ENCODE results near the gene IDH2. TPM values are rescaled to one million over a fixed set of nuclear protein-coding genes. Genes with fewer than 3 reads are reported as not detected.
A peak's percentile ranks its signal among the peaks of the same experiment; 100 is the strongest.

IDH2 gene
- total RNA-seq, 6 experiments from 2014 or later = 26.3 to 32.4 (median 28.9) TPM

DNA sequence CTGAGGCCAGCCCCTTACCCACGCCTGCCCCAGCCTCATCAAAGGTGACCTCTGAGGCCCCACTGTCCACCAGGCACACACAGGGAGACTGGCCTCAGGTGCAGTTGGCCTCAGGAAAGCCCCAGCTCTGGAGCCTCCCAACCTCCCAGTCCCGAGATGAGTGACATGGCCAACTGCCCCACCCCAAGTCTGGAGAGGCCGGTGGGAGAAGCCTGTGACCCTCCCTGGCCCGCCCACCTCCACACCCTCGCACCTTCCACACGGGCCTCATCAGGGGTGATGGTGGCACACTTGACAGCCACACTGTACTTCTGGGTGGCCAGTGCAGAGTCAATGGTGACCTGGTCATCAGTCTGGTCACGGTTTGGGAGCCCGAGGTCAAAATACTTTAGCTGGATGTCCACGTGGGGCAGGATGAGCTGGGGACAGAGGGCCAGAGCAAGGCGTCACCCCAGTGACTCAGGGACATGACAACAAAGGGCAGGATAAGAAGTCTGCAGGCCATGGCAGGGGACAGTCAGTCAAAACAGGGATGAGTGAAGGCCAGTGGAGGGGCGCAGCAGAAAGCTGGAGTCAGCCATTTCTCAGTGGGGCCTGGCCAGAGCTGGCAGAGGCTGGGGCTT lies 11.9 kb downstream of the IDH2 start:
- peaks cover 13% of the 10 kb centered on the region for H3K4me1 Mint-ChIP-seq (ENCODE audit: low read depth)
- H3K27ac Mint-ChIP-seq = no peak overlapping the region

DNA sequence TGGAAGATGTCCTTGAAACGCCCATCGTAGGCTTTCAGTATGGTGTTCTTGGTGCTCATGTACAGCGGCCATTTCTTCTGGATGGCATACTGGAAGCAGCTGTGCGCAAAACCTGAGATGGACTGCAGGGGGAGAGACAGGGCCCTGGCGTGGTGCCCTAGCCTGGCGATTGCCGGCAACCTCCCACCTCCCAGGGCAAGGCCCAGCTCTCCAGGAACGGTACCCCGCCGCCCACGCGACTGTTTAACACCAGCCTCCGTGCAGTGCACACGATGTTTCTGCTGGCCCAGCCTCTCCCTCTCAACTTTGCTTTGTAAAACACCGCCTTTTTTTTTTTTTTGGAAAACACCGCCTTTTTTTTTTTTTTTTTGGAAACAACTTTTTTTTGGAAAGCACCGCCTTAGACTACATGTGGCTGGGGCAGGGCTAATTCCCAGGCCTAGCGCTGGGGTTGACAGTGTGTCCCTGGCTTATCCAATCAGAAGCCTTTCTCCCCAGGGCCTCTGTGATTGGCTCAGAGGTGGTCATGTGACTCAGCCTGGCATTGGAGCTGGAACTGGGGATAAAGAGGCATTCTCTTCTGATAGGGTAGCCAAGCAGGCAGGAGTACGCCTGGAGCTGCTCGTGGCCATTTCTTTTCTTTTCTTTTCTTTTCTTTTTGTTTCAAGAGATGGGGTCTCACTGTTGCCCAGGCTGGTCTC lies 14.7 kb downstream of the IDH2 start:
- H3K9me3 Mint-ChIP-seq = no peaks in the 10 kb centered on the region
- no peak overlapping the region for H3K27ac Mint-ChIP-seq

More for the DNA sequence above, 11.9 kb downstream of the IDH2 start:
- Mint-ChIP-seq H3K27me3 (ENCODE audit: insufficient read depth) (no peaks in the 10 kb centered on the region; the same call in 1 of the 2 replicates), H3K9me3 (no peaks in the 10 kb centered on the region), H3K4me3 (no peak overlapping the region), H3K36me3 (ENCODE audit: low read depth) (0 out of 2 replicates have a peak, but pooled peaks cover 4% of the 10 kb centered on the region)
- DNase-seq = no peak
- TF ChIP-seq, protein P1, sequence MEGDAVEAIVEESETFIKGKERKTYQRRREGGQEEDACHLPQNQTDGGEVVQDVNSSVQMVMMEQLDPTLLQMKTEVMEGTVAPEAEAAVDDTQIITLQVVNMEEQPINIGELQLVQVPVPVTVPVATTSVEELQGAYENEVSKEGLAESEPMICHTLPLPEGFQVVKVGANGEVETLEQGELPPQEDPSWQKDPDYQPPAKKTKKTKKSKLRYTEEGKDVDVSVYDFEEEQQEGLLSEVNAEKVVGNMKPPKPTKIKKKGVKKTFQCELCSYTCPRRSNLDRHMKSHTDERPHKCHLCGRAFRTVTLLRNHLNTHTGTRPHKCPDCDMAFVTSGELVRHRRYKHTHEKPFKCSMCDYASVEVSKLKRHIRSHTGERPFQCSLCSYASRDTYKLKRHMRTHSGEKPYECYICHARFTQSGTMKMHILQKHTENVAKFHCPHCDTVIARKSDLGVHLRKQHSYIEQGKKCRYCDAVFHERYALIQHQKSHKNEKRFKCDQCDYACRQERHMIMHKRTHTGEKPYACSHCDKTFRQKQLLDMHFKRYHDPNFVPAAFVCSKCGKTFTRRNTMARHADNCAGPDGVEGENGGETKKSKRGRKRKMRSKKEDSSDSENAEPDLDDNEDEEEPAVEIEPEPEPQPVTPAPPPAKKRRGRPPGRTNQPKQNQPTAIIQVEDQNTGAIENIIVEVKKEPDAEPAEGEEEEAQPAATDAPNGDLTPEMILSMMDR (IDR thresholded peaks at IDR 0.05) = no peak

DNA sequence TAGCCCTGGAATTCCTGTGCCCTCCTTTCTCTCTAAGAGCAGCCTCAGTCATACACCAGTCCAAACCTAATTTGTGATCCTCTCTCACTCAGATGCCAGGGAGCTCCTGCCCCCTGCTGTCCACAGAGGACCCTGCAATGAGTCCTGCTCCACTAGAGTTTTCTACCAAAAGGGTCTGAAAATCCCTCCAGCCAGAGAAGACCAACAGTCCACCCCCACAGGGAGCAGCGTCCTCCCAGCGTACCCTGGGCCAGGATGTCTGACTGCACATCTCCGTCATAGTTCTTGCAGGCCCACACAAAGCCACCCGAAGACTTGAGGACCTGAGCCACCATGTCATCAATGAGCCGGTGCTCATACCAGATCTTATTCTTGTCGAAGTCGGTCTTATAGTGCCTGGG lies 15.4 kb downstream of the IDH2 start:
- Mint-ChIP-seq H3K9me3 (no peaks in the 10 kb centered on the region), H3K36me3 (ENCODE audit: low read depth) (0 out of 2 replicates have a peak, but pooled peaks cover 4% of the 10 kb centered on the region), H3K27me3 (ENCODE audit: insufficient read depth) (no peaks in the 10 kb centered on the region; the same call in 1 of the 2 replicates), H3K4me3 (no peak overlapping the region), H3K27ac (no peak overlapping the region), H3K4me1 (ENCODE audit: low read depth) (0 out of 2 replicates have a peak, but pooled peaks cover 4% of the 10 kb centered on the region)
- DNase-seq = peak; percentile 36
- TF ChIP-seq, protein P1 (IDR thresholded peaks at IDR 0.05) = peak; percentile 84

More for the DNA sequence above, 14.7 kb downstream of the IDH2 start:
- TF ChIP-seq, protein P1 (IDR thresholded peaks at IDR 0.05) = no peak; the same call in 1 of the 2 replicates
- Mint-ChIP-seq H3K4me1 (ENCODE audit: low read depth) (0 out of 2 replicates have a peak, but pooled peaks cover 4% of the 10 kb centered on the region), H3K36me3 (ENCODE audit: low read depth) (0 out of 2 replicates have a peak, but pooled peaks cover 4% of the 10 kb centered on the region), H3K27me3 (ENCODE audit: insufficient read depth) (no peaks in the 10 kb centered on the region; the same call in 1 of the 2 replicates), H3K4me3 (no peak overlapping the region)
- peak; percentile 27 for DNase-seq

DNA sequence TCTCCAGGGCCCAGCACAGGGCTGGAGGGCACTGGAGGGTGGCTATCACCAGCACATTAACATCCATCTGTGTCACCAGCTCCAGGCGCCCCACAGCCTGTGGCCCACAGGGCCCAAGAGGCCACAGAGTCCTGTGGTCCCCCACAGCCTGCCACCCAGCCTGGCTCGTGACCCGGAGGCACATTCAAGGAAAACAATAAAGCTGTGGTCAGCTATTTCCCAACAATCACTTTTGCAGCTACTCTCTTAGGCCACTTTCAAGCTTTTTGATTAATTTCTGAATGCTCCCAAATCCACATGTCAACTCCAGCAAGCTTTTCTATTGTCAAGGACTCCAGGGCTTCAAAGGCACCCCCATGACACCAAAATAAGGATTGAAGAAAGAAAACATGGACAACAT lies 16.7 kb downstream of the IDH2 start:
- no peaks in the 10 kb centered on the region for H3K9me3 Mint-ChIP-seq
- H3K4me3 Mint-ChIP-seq = no peak overlapping the region
- TF ChIP-seq, protein P1 (IDR thresholded peaks at IDR 0.05) = no peak
- H3K4me1 Mint-ChIP-seq (ENCODE audit: low read depth) = 0 out of 2 replicates have a peak, but pooled peaks cover 4% of the 10 kb centered on the region
- H3K36me3 Mint-ChIP-seq (ENCODE audit: low read depth) = 0 out of 2 replicates have a peak, but pooled peaks cover 4% of the 10 kb centered on the region
- DNase-seq = no peak
- H3K27ac Mint-ChIP-seq = no peak overlapping the region
- H3K27me3 Mint-ChIP-seq (ENCODE audit: insufficient read depth) = no peaks in the 10 kb centered on the region; the same call in 1 of the 2 replicates

DNA sequence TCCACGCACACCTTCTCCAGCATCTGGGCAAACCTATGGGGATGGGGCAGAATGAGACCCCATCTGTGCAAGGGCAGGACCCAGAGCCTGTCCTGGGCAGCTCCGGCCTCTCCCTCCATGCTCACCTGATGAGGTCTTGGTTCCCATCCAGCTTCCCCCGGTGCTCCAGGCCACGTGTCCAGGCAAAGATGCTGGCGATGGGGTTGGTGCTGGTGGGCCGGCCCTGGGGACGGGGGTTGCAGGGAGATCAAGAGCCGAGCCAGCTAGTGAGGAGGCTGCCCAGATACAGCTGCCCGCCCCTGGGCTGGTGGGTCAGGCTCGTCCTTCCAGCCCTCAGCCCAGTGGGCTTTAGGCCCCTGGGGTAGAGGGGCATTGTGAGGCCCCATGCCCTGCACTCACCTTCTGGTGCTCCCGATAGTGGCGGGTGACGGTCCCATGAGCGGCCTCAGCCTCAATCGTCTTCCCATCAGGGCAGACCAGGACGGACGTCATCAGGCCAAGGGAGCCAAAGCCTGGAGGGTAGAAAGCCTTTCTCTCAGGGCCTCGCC lies 17.3 kb downstream of the IDH2 start:
- Mint-ChIP-seq H3K4me1 (ENCODE audit: low read depth) (0 out of 2 replicates have a peak, but pooled peaks cover 4% of the 10 kb centered on the region), H3K36me3 (ENCODE audit: low read depth) (0 out of 2 replicates have a peak, but pooled peaks cover 4% of the 10 kb centered on the region), H3K27me3 (ENCODE audit: insufficient read depth) (no peaks in the 10 kb centered on the region; the same call in 1 of the 2 replicates), H3K4me3 (no peak overlapping the region), H3K9me3 (no peaks in the 10 kb centered on the region), H3K27ac (no peak overlapping the region)
- TF ChIP-seq, protein P1 (IDR thresholded peaks at IDR 0.05) = no peak
- no peak for DNase-seq
